H9 (cell line): ENCODE results near the gene ZBP1. TPM values are rescaled to one million over a fixed set of nuclear protein-coding genes. Genes with fewer than 3 reads are reported as not detected.

Source experiments
- DNase-seq: peaks from one replicate; pipeline ENCODE4 v3.0.0-alpha.2; 2017
- H2AFZ ChIP-seq: one replicate; pipeline ENCODE4 v1.6.1; 2013; ENCODE audit warnings: mild to moderate bottlenecking, low read length, control low read depth, moderate library complexity
- H2AK5ac ChIP-seq: 2 replicates; pipeline ENCODE4 v1.6.1; 2013; ENCODE audit warnings: low read length, control low read depth, mixed read lengths; ENCODE audit not compliant: insufficient read length
- H2BK120ac ChIP-seq: one replicate; pipeline ENCODE4 v1.6.1; 2013; ENCODE audit warnings: low read depth, mild to moderate bottlenecking, low read length, control low read depth, inconsistent platforms; ENCODE audit not compliant: poor library complexity, severe bottlenecking
- H2BK12ac ChIP-seq: 2 replicates; pipeline ENCODE4 v1.6.1; 2013; ENCODE audit warnings: low read length, control low read depth, mixed read lengths, low read depth; ENCODE audit not compliant: insufficient read length
- H2BK15ac ChIP-seq: 2 replicates; pipeline ENCODE4 v1.6.1; 2013; ENCODE audit warnings: low read depth, low read length, control low read depth
- H2BK20ac ChIP-seq: one replicate; pipeline ENCODE4 v1.6.1; 2013; ENCODE audit warnings: low read depth, mild to moderate bottlenecking, low read length, control low read depth, inconsistent platforms; ENCODE audit not compliant: poor library complexity, severe bottlenecking
- H2BK5ac ChIP-seq: 2 replicates; pipeline ENCODE4 v1.6.1; 2013; ENCODE audit warnings: low read length, control low read depth, mixed read lengths; ENCODE audit not compliant: insufficient read length
- H3K14ac ChIP-seq: 2 replicates; pipeline ENCODE4 v1.6.1; 2013; ENCODE audit warnings: low read length, control low read depth; ENCODE audit not compliant: insufficient read depth
- H3K18ac ChIP-seq: 2 replicates; pipeline ENCODE4 v1.6.1; 2013; ENCODE audit warnings: low read depth, mild to moderate bottlenecking, mixed read lengths, low read length, control low read depth; ENCODE audit not compliant: insufficient read length
- H3K23ac ChIP-seq: 2 replicates; pipeline ENCODE4 v1.6.1; 2013; ENCODE audit warnings: low read length, control low read depth, mixed read lengths, low read depth; ENCODE audit not compliant: insufficient read length
- H3K23me2 ChIP-seq: 2 replicates; pipeline ENCODE4 v1.6.1; 2013; ENCODE audit warnings: low read depth, mild to moderate bottlenecking, mixed read lengths, low read length, control low read depth; ENCODE audit not compliant: insufficient read length, poor library complexity, severe bottlenecking
- H3K27ac ChIP-seq: 2 replicates; pipeline ENCODE4 v1.5.1; 2013; ENCODE audit warnings: low read length, control low read depth, mixed read lengths, low read depth; ENCODE audit not compliant: insufficient read length
- H3K27me3 ChIP-seq: 2 replicates; pipeline ENCODE4 v1.6.1; 2013; ENCODE audit warnings: low read length, control low read depth, inconsistent platforms; ENCODE audit not compliant: insufficient read depth
- H3K4ac ChIP-seq: 2 replicates; pipeline ENCODE4 v1.6.1; 2013; ENCODE audit warnings: low read depth, mild to moderate bottlenecking, control low read depth, inconsistent platforms, low read length, moderate library complexity
- H3K4me1 ChIP-seq: 2 replicates; pipeline ENCODE4 v1.6.1; 2013; ENCODE audit warnings: low read length, control low read depth, inconsistent platforms; ENCODE audit not compliant: insufficient read depth
- H3K4me2 ChIP-seq: 2 replicates; pipeline ENCODE4 v1.6.1; 2013; ENCODE audit warnings: low read length, control low read depth, mixed read lengths; ENCODE audit not compliant: insufficient read length, insufficient read depth
- H3K56ac ChIP-seq: 2 replicates; pipeline ENCODE4 v1.6.1; 2013; ENCODE audit warnings: low read depth, mild to moderate bottlenecking, mixed read lengths, low read length, control low read depth; ENCODE audit not compliant: insufficient read length
- H3K79me1 ChIP-seq: 2 replicates; pipeline ENCODE4 v1.6.1; 2013; ENCODE audit warnings: low read depth, mild to moderate bottlenecking, moderate library complexity, low read length, control low read depth, inconsistent platforms; ENCODE audit not compliant: insufficient read depth, poor library complexity, severe bottlenecking
- H3K79me2 ChIP-seq: 2 replicates; pipeline ENCODE4 v1.6.1; 2013; ENCODE audit warnings: low read length, control low read depth, inconsistent platforms; ENCODE audit not compliant: insufficient read depth
- H3K9ac ChIP-seq: 2 replicates; pipeline ENCODE4 v1.6.1; 2013; ENCODE audit warnings: low read length, control low read depth, mixed read lengths; ENCODE audit not compliant: insufficient read length; ENCODE audit errors: extremely low read depth
- H3K9me3 ChIP-seq: one replicate; pipeline ENCODE4 v1.6.1; 2013; ENCODE audit warnings: low read depth, low read length, inconsistent platforms; ENCODE audit not compliant: control insufficient read depth
- H3T11ph ChIP-seq: one replicate; pipeline ENCODE4 v1.6.1; 2013; ENCODE audit warnings: mild to moderate bottlenecking, low read length, control low read depth, inconsistent platforms
- H4K20me1 ChIP-seq: one replicate; pipeline ENCODE4 v1.6.1; 2013; ENCODE audit not compliant: control insufficient read depth, insufficient read length, insufficient read depth
- H4K5ac ChIP-seq: 2 replicates; pipeline ENCODE4 v1.6.1; 2013; ENCODE audit warnings: low read depth, mild to moderate bottlenecking, mixed read lengths, low read length, control low read depth; ENCODE audit not compliant: insufficient read length
- H4K8ac ChIP-seq: replicated peaks from 2 replicates; pipeline ENCODE4 v1.6.1; 2013; ENCODE audit warnings: low read length, control low read depth, mixed read lengths, low read depth; ENCODE audit not compliant: insufficient read length
- H4K91ac ChIP-seq: 2 replicates; pipeline ENCODE4 v1.6.1; 2013; ENCODE audit warnings: low read depth, mild to moderate bottlenecking, moderate library complexity, mixed read lengths, low read length, control low read depth; ENCODE audit not compliant: insufficient read length
- H3K27ac Mint-ChIP-seq, 3 experiments: 2 replicates in 2 of 3; 3 replicates in 1 of 3; pipeline ENCODE4 v1.8.0; 2020 to 2021; ENCODE audit warnings: mixed read lengths in 3 of 3, mild to moderate bottlenecking in 1 of 3, moderate library complexity in 1 of 3
- H3K27me3 Mint-ChIP-seq: 2 replicates; pipeline ENCODE4 v1.8.0; 2021; ENCODE audit warnings: low read depth, mild to moderate bottlenecking, moderate library complexity, mixed read lengths
- H3K36me3 Mint-ChIP-seq, 3 experiments: 2 replicates in 2 of 3; 3 replicates in 1 of 3; pipeline ENCODE4 v1.8.0; 2020 to 2021; ENCODE audit warnings: low read depth in 3 of 3, mixed read lengths in 3 of 3; ENCODE audit not compliant: insufficient read depth in 1 of 3
- H3K4me1 Mint-ChIP-seq, 2 experiments: 2 replicates each; pipeline ENCODE4 v1.8.0; 2020; ENCODE audit warnings: mixed read lengths in 2 of 2
- H3K4me3 Mint-ChIP-seq, 2 experiments: 2 replicates in 1 of 2; 3 replicates in 1 of 2; pipeline ENCODE4 v1.8.0; 2020 to 2021; ENCODE audit warnings: mild to moderate bottlenecking in 2 of 2, mixed read lengths in 2 of 2, moderate library complexity in 1 of 2
- H3K9me3 Mint-ChIP-seq, 2 experiments: 2 replicates in 1 of 2; 3 replicates in 1 of 2; pipeline ENCODE4 v1.8.0; 2020; ENCODE audit warnings: mild to moderate bottlenecking in 2 of 2, mixed read lengths in 2 of 2, moderate library complexity in 1 of 2
- CTCF ChIP-seq: fragments of 200-600 bp; sonication (generic); conservative IDR thresholded peaks from 3 replicates; pipeline ENCODE4 v1.8.0; 2021; ENCODE audit warnings: antibody characterized with exemption, mild to moderate bottlenecking
- WGBS: extraction: QIAGEN DNeasy Blood & Tissue Kit; methylation state at CpG from one replicate; pipeline ENCODE4 v1.1.7; 2013; ENCODE audit warnings: missing lambda C conversion rate, low lambda C conversion rate, mixed read lengths; ENCODE audit not compliant: insufficient read length; ENCODE audit errors: extremely low coverage; 5-methylcytosine and 5-hydroxymethylcytosine counted together
- total RNA-seq: library from RNA; stranded (reverse); gene quantifications from 2 replicates; pipeline ENCODE4 v1.2.1, GENCODE V29; 2021

The ZBP1 gene
- total RNA-seq, 1 experiment from 2014 or later, result not detected

DNA sequence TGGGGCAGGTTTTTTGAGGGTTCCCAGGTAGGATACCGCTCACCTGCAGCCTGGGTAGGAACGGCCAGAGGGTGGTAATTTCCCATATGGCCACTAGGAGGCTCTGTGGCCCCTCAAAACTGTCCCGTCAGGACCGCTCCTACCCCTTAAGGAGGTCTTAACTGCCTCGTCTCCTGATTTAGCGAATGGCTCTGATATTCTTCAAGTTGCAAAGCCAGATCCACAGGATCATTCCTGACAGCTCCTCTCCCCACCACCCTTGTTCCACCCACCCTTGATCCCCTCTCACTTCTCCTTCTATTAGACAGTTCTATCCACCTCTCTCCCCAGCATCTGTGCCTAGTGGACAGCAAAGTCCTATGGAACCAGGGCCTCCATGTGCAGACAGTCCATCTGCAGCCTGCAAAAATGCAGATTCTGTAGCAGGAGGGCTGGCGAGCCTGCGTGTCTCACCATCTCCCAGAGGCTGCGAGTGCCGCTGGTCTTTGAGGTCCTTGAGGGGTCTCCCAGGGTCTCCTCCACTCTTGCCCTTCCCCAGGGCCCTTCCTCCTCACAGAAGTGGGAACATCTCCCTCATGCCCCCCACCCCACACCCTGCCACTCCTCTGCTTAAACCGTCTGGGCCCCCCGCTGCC, 34.3 kb upstream of the ZBP1 start:
- Mint-ChIP-seq H3K9me3 (no peaks in the 10 kb centered on the region), H3K36me3 (peaks cover 22 to 53% (median 28%) of the 10 kb centered on the region in 3 experiments), H3K27ac (0 out of 7 replicates have a peak overlapping the region, but pooled peaks of 1 of the 3 experiments have one; percentile 25), H3K27me3 (no peaks in the 10 kb centered on the region), H3K4me1 (peaks cover 15 to 18% of the 10 kb centered on the region in 2 experiments), H3K4me3 (no peak overlapping the region; a peak in 1 of 5 replicates)
- H2BK15ac ChIP-seq, result no peak overlapping the region
- no peaks in the 10 kb centered on the region for H3K79me2 ChIP-seq
- H3K9me3 ChIP-seq, result no peaks in the 10 kb centered on the region
- no peak overlapping the region for H3K23ac ChIP-seq
- no peak overlapping the region for H3K56ac ChIP-seq
- H3T11ph ChIP-seq, result no peak overlapping the region
- H3K27me3 ChIP-seq, result no peaks in the 10 kb centered on the region
- H2BK120ac ChIP-seq, result no peak overlapping the region
- no peak overlapping the region for H2BK12ac ChIP-seq
- H4K5ac ChIP-seq, result no peak overlapping the region
- TF ChIP-seq CTCF, result peak; percentile 94
- no peak overlapping the region for H2BK20ac ChIP-seq
- H3K23me2 ChIP-seq, result no peaks in the 10 kb centered on the region
- H3K18ac ChIP-seq, result no peak overlapping the region
- no peaks in the 10 kb centered on the region for H4K20me1 ChIP-seq
- H2BK5ac ChIP-seq, result no peak overlapping the region
- no peak overlapping the region for H4K8ac ChIP-seq
- H3K79me1 ChIP-seq, result no peaks in the 10 kb centered on the region
- H3K4me1 ChIP-seq, result no peaks in the 10 kb centered on the region
- DNase-seq, result peak; percentile 76
- H4K91ac ChIP-seq, result no peak overlapping the region
- H3K4me2 ChIP-seq, result no peak overlapping the region
- no peak overlapping the region for H3K27ac ChIP-seq
- no peak overlapping the region for H3K9ac ChIP-seq
- H3K4ac ChIP-seq, result no peak overlapping the region
- H2AFZ ChIP-seq, result no peak overlapping the region
- no peak overlapping the region for H3K14ac ChIP-seq
- H2AK5ac ChIP-seq, result no peak overlapping the region
- no CpG with 5 or more reads among the region's 12 CpGs for WGBS
